ENCODE results near the gene VPS33B.

Gene VPS33B

DNA sequence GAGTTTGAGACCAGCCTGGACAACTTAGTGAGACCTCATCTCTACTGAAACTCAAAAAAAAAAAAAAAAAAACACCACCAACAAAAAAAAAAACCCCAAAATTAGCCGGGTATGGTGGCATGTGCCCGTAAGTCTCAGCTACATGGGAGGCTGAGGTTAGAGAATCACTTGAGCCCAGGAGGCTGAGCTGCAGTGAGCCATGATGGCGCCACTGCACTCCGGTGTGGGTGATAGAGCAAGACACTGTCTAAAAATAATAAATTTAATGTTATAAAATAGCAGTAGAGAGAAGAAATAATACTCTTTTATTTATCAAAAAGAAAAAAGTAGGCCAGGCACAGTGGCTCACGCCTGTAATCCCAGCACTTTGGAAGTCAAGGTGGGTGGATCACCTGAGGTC lies 50.3 kb downstream of the VPS33B start:
- no peak for DNase-seq

DNA sequence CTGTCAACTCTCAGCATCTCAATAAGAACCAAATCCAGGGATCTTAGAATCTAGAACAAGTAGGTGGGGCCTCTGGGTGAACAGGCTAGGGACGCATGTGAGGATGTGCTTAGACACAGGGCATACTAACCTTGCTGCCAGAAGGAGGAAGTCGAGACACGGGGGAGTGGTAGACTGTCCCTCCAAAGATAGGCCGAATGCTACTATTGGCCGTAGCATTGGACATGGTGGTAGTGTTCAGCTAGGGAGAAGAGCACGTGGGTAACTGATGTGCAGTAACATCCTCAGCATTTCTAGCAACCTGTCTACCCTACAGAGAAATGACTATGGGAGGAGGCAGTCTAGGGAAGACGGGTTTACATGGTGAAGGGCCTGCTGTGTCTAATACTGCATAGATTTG lies 52.1 kb downstream of the VPS33B start:
- no peak for DNase-seq

- no peak for DNase-seq
These were observed 54.0 kb downstream of the VPS33B start for GRCh38 chr15:90968434-90968833.

DNA sequence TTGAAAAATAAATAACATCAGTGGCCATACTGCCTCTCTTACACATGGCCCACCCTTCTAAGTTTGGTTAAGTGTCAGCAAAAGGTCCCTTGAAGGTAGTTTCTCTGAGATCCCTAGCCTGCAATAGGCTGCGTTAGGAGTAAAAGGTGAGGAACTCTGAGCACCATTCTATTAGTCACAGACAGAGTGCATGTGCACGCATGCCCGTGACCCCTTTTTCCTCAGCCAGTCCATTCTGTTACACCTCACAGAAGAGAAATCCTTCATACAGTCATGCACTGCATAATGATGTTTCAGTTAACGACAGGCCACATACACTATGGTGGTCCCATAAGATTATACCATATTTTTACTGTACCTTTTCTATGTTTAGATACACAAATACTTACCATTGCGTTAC lies 55.2 kb downstream of the VPS33B start:
- no peak for DNase-seq

GRCh38 chr15:90966262-90966661 lies 56.1 kb downstream of the VPS33B start:
- DNase-seq: no peak

DNA sequence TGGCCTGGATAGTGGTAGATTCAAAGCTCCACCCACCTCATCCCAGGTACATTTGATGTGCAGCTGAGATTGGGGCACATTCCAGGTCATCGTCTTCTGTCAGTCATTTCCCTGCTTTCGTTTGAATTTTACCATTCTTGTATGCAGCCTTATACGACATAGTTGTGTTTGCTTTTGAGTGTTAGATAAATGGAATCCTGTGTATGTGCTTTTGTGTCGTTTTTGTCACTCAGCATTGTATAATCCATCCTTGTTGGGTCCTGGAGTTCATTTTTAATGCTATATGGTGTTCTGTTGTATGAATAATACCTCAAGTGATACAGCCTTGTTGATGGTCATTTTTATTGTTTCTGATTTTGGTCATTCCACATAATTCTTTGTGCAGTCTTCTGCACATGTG lies 60.4 kb downstream of the VPS33B start:
- no peak for DNase-seq

GRCh38 chr15:90960298-90961091 lies 61.9 kb downstream of the VPS33B start:
- peak; percentile 48 for DNase-seq

- peak; percentile 81 for DNase-seq
These were observed 62.5 kb downstream of the VPS33B start for GRCh38 chr15:90959894-90960293.

DNA sequence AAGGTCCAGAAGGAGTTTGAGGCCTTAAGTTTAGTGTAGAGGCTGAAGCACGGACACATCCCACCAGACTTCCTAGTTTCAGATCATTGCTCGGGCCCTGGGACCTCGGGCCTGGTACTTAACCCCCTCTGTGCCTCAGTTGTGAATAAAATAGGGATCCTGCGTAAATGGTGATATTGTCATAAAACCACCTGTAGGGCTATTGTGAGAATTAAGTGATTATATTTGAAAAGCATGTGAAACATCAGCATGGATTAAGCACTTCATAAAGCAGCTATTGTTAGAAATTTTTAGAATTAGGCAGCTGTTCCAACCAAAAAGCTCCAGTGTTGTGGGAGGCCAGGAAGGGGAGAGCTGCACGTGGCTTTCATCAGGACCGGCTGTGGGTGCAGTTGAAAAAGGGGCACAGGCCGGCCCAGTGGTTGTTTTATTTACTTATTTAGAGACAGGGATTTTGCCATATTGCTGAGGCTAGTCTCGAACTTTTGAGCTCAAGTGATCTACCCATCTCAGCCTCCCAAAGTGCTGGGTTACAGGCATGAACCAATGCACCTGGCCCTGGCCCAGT lies 63.3 kb downstream of the VPS33B start:
- DNase-seq: no peak

- DNase-seq: no peak
These were observed 64.6 kb downstream of the VPS33B start for GRCh38 chr15:90957791-90958190.

DNA sequence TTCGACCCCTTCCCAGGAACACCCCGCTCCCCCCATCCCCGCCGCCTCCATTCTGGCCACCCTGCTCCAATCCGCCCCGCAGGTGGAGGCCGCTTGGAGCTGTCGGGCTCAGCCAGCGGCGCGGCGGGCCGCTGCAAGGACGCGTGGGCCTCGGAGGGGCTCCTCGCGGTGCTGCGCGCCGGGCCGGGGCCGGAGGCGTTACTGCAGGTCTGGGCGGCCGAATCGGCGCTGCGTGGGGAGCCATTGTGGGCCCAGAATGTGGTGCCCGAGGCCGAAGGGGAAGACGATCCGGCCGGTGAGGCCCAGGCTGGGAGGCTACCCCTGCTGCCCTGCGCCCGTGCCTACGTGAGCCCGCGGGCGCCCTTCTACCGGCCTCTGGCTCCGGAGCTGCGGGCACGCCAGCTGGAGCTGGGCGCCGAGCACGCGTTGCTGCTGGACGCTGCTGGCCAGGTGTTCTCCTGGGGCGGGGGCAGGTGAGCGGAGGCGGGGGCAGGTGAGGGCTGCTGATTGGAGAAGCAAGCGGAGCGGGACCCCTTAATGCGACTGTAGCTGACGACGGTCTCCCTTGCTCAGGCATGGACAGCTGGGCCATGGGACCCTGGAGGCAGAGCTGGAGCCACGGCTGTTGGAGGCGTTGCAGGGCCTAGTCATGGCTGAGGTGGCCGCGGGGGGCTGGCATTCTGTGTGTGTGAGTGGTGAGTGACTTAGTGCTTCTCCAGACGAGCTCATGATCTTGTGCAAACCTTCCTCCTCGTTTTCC lies 65.2 kb downstream of the VPS33B start:
- DNase-seq: no peak

DNA sequence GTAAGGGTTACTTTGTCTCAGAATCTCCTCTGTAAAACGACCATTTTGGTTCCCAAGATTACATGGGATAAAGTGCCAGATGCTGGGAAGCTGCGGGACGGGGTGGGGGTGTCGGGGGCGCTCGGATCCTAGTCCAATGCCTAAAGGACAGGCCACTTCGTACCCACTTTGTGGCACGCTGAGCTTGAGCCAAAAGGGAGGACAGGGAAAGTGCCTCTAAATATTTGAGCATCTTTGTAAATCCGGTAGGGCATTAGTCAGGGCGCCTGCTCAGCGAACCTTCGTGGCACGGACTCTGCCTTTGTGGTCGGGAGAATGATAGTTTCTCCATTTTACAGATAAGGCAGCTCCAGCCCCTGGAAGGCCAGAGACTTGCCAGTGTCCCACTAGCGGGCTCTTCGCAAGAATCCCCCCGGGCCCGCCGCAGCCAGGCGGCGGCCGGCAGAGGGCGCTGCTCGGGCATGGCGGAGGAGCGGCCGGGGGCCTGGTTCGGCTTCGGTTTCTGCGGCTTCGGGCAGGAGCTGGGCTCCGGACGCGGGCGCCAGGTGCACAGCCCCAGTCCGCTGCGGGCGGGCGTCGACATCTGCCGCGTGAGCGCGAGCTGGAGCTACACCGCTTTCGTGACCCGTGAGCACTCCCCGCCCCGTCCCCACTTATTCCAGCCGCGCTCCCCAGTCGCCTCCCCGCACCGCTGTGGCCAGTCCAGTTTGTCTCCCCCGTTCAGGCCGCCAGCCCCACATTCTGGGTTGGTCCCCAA lies 65.9 kb downstream of the VPS33B start:
- DNase-seq: peak; percentile 86

DNA sequence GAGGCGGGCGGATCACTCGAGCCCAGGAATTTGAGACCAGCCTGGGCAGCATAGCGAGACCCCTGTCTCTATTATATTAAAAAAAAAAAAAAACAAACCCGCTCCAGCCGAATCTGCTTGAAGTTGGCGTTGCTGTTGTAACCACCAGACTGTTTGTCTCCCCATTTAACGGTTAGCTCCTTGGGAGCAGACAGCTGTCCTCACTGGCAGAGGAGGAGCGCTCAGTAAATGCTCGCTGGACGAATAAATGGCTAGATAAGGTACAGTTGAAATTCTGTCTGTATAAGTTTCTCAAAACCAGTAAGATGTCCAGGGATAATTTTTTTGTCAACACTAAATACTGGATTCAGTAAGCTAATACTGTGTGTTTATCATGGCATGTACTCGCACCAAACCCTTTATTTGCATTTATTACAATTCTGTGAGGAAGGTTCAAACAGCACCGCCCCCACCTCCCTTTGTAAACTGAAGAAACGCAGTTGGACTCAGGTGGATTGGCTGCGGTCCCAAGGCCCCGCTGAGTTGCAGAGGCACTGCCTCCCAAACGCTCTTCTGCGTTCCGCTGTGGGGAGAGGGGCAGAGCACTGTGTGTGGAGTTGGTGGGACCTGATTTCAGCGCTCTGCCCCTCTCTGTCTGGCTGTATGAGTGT lies 66.6 kb downstream of the VPS33B start:
- DNase-seq: no peak

GRCh38 chr15:90954712-90955623 lies 67.4 kb downstream of the VPS33B start, which contains the start of gene RCCD1:
Gene RCCD1 (plus strand): TSS chr15:90954884. CDS start chr15:90956735, 1,851 bp downstream.
- DNase-seq: peak; percentile 96

GRCh38 chr15:90953947-90954711 lies 68.3 kb downstream of the VPS33B start:
- DNase-seq: no peak

DNA sequence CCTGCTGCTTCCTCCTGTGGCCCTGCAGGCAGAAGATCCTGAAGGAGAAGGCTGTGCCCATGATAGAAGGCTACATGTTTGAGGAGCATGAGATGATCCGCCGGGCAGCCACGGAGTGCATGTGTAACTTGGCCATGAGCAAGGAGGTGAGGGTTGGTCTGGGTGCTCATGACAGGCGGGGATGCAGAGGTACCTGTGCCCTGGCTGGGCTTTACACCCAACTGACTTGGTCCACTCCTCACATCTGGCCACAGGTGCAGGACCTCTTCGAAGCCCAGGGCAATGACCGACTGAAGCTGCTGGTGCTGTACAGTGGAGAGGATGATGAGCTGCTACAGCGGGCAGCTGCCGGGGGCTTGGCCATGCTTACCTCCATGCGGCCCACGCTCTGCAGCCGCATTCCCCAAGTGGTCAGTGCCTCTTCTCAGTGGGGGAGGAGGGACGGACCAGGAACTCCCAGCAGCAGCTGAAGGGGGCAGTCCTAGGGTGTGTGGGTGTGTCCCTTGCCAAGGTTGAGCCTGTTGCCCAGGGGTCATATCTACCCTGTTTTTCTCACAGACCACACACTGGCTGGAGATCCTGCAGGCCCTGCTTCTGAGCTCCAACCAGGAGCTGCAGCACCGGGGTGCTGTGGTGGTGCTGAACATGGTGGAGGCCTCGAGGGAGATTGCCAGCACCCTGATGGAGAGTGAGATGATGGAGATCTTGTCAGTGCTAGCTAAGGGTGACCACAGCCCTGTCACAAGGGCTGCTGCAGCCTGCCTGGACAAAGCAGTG lies 69.3 kb downstream of the VPS33B start:
- DNase-seq: no peak

- no peak for DNase-seq
These were observed 71.7 kb downstream of the VPS33B start for GRCh38 chr15:90950676-90951075.

DNA sequence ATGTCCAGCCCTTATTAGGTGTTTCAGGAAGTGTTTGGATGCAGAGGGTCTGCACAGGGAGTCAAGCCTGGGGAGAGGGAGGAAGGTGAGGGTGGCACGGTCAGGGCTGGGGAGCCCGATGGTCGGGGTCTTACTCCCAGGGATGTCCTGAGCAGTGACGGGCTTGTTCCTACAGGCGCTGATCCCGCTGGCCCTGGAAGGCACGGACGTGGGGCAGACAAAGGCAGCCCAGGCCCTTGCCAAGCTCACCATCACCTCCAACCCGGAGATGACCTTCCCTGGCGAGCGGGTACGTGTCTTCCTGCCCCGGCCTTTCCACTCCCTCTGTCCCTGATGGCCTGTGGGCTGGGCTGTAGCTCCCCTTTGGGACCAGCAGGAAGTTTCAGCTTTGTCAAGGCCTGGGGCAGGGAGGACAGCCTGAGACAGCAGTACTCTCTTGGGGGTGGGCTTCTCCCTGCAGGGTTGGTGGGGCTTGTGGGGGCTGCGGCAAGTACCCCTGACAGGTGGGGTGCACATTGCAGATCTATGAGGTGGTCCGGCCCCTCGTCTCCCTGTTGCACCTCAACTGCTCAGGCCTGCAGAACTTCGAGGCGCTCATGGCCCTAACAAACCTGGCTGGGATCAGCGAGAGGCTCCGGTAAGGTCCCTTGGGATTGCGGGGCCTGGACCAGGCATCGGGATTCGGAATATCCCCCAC lies 72.3 kb downstream of the VPS33B start:
- no peak for DNase-seq

All from left hindlimb (tissue), 1 donor.